Keratinocyte (primary cell): Measurements from ENCODE around the gene FBRS. TPM values are rescaled to one million over a fixed set of nuclear protein-coding genes. Genes with fewer than 3 reads are reported as not detected.

Experiments
- DNase-seq: peaks from one replicate; pipeline ENCODE4 v3.0.0-alpha.2; 2011; ENCODE audit warnings: low read depth, missing footprints, low spot score
- FAIRE-seq: peaks from 2 replicates; lab custom pipeline; 2011; peaks lifted over from hg19 to GRCh38; lab: Jason Lieb, UNC
- H2AFZ ChIP-seq: 2 replicates; pipeline ENCODE4 v1.6.0; 2012; ENCODE audit warnings: low read length, control low read depth, inconsistent platforms; ENCODE audit not compliant: control insufficient read depth
- H3K27ac ChIP-seq: 2 replicates; pipeline ENCODE4 v1.5.1; 2011; ENCODE audit warnings: low read length; ENCODE audit not compliant: control insufficient read depth, insufficient read depth
- H3K27me3 ChIP-seq: 3 replicates; pipeline ENCODE4 v1.6.0; 2011; ENCODE audit warnings: low read length; ENCODE audit not compliant: control insufficient read depth, insufficient read depth; ENCODE audit errors: extremely low read depth
- H3K36me3 ChIP-seq, 2 experiments: 2 replicates in 1 of 2; 3 replicates in 1 of 2; pipeline ENCODE4 v1.5.1; 2011; ENCODE audit warnings: low read length in 2 of 2, mild to moderate bottlenecking in 1 of 2; ENCODE audit not compliant: control insufficient read depth in 2 of 2, insufficient read depth in 2 of 2; ENCODE audit errors: extremely low read depth in 1 of 2
- H3K4me1 ChIP-seq: 3 replicates; pipeline ENCODE4 v1.5.1; 2011; ENCODE audit warnings: low read length; ENCODE audit not compliant: control insufficient read depth, insufficient read depth; ENCODE audit errors: extremely low read depth
- H3K4me2 ChIP-seq: 3 replicates; pipeline ENCODE4 v1.6.0; 2011; ENCODE audit warnings: low read depth, low read length; ENCODE audit not compliant: control insufficient read depth, insufficient read depth; ENCODE audit errors: extremely low read depth
- H3K4me3 ChIP-seq, 3 experiments: fragments of 200-600 bp in 1 of 3; sonication (generic) in 1 of 3; 2 replicates in 2 of 3; 3 replicates in 1 of 3; pipeline ENCODE4 v1.5.1; 2011 to 2016; ENCODE audit warnings: low read length in 3 of 3, mild to moderate bottlenecking in 3 of 3, control low read depth in 2 of 3, inconsistent platforms in 1 of 3, low read depth in 1 of 3, mixed read lengths in 1 of 3, mixed run types in 1 of 3, moderate library complexity in 1 of 3; ENCODE audit not compliant: control insufficient read depth in 2 of 3, insufficient read depth in 2 of 3; ENCODE audit errors: extremely low read depth in 1 of 3
- H3K79me2 ChIP-seq: 2 replicates; pipeline ENCODE4 v1.6.0; 2012; ENCODE audit warnings: low read length; ENCODE audit not compliant: control insufficient read depth, insufficient read depth
- H3K9ac ChIP-seq: 3 replicates; pipeline ENCODE4 v1.6.0; 2011; ENCODE audit warnings: low read length; ENCODE audit not compliant: control insufficient read depth, insufficient read depth; ENCODE audit errors: extremely low read depth
- H3K9me1 ChIP-seq: 3 replicates; pipeline ENCODE4 v1.6.0; 2011; ENCODE audit warnings: low read length; ENCODE audit not compliant: control insufficient read depth, insufficient read depth; ENCODE audit errors: extremely low read depth
- H3K9me3 ChIP-seq: 2 replicates; pipeline ENCODE4 v1.5.1; 2012; ENCODE audit warnings: low read depth, low read length; ENCODE audit not compliant: control insufficient read depth
- H4K20me1 ChIP-seq: 3 replicates; pipeline ENCODE4 v1.6.0; 2011; ENCODE audit warnings: low read length; ENCODE audit not compliant: control insufficient read depth, insufficient read depth; ENCODE audit errors: extremely low read depth
- EZH2 ChIP-seq: IDR thresholded peaks from one replicate; pipeline ENCODE4 v1.6.1; 2012; ENCODE audit warnings: inconsistent platforms, mild to moderate bottlenecking, low read length, moderate library complexity
- dilution Hi-C: fragments of 300-500 bp; cut with MboI; formaldehyde crosslinking; loops from one replicate; pipeline ENCODE4 v1.7.0; 2020; ENCODE audit warnings: low sequenced_read_pairs; ENCODE audit not compliant: extremely low pct_ligation_motif_present
- polyA plus RNA-seq, 5 experiments: library from polyadenylated mRNA; depleted of rRNA in 3 of 5; stranded (reverse) in 3 of 5; stranded (forward) in 1 of 5; unstranded in 1 of 5; fragments of >200 nt; gene quantifications; 1 replicate in 1 of 5; 2 replicates in 3 of 5; 3 replicates in 1 of 5; pipeline versions ENCODE4 v1.2.1 to v1.2.3, GENCODE V29; 2011 to 2012; ENCODE audit warnings: missing spikeins in 2 of 5, low read depth in 1 of 5, low replicate concordance in 1 of 5
- TF ChIP-seq, protein P1 (sequence below), 3 experiments: IDR thresholded peaks in 1 of 3; conservative IDR thresholded peaks in 1 of 3; optimal IDR thresholded peaks in 1 of 3; 2 replicates in 2 of 3; 3 replicates in 1 of 3; pipeline versions ENCODE3 to v1.5.1; 2011; ENCODE audit warnings: low read length in 3 of 3, mild to moderate bottlenecking in 3 of 3, moderate library complexity in 2 of 3, control low read depth in 1 of 3, inconsistent platforms in 1 of 3; ENCODE audit not compliant: insufficient read depth in 2 of 3; ENCODE audit errors: extremely low read depth in 1 of 3

The FBRS gene
- polyA plus RNA-seq, 1 donor (not counting 4 experiments of a cell fraction or from before 2014, with no cell fraction given) = 5.1 TPM

DNA sequence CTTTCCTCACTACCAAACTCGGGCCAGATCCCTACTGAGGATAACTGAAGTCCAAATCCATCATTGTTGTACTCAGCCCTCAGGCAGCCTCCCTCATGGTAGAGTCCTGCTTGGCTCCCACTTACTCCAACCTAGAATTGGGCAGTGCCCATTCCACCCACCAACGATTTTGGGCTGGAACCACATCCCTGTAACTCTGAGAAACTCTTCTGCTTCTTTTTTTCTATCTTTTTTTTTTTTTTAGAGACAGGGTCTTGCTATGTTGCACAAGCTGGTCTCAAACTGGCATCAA is 6.3 kb upstream of the FBRS start:
- TF ChIP-seq EZH2 = no peak
- TF ChIP-seq, protein P1, sequence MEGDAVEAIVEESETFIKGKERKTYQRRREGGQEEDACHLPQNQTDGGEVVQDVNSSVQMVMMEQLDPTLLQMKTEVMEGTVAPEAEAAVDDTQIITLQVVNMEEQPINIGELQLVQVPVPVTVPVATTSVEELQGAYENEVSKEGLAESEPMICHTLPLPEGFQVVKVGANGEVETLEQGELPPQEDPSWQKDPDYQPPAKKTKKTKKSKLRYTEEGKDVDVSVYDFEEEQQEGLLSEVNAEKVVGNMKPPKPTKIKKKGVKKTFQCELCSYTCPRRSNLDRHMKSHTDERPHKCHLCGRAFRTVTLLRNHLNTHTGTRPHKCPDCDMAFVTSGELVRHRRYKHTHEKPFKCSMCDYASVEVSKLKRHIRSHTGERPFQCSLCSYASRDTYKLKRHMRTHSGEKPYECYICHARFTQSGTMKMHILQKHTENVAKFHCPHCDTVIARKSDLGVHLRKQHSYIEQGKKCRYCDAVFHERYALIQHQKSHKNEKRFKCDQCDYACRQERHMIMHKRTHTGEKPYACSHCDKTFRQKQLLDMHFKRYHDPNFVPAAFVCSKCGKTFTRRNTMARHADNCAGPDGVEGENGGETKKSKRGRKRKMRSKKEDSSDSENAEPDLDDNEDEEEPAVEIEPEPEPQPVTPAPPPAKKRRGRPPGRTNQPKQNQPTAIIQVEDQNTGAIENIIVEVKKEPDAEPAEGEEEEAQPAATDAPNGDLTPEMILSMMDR (optimal IDR thresholded peaks at IDR 0.05 in 1 of 3, IDR thresholded peaks at IDR 0.05 in 1 of 3, conservative IDR thresholded peaks at IDR 0.05 in 1 of 3; ENCODE audit: extremely low read depth in 1 of 3, insufficient read depth in 2 of 3, low read length in 3 of 3) = no peak
- H3K79me2 ChIP-seq = peaks cover 14% of the 10 kb centered on the region
- dilution Hi-C loops = no loop called here
- H3K27ac ChIP-seq = peak overlapping the region; percentile 36
- H3K27me3 ChIP-seq = no peaks in the 10 kb centered on the region
- FAIRE-seq = no peak
- H3K9me1 ChIP-seq = no peaks in the 10 kb centered on the region
- peaks cover 30% of the 10 kb centered on the region in 2 experiments for H3K36me3 ChIP-seq
- no peak overlapping the region for H2AFZ ChIP-seq
- no peaks in the 10 kb centered on the region for H4K20me1 ChIP-seq
- peak overlapping the region; percentile 90 for H3K4me2 ChIP-seq
- H3K4me3 ChIP-seq = peak overlapping the region; percentile 74 to 99 (median 74)
- H3K4me1 ChIP-seq = peaks cover 20% of the 10 kb centered on the region
- H3K9me3 ChIP-seq = no peaks in the 10 kb centered on the region
- peak overlapping the region; percentile 93 for H3K9ac ChIP-seq
- DNase-seq = no peak

DNA sequence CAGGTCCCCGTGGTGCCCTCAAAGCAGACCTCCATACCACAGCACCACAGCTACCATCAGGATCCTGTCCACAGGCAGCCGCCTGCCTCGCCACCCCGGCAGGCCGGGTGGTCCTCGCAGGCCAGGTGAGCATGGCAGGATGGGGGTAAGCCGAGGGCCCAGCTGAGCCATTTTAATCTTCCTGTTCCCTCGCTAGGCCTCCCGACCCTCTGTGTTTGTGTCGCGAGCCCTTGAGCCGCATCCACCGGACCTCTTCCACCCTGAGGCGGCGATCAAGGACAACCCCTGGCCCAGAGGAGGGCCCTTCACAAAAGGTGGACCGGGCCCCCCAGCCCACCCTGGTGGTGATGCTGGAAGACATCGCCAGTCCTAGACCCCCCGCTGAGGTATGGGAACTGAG is 5.5 kb upstream of the FBRS start:
- peaks cover 30% of the 10 kb centered on the region in 2 experiments for H3K36me3 ChIP-seq
- H3K4me2 ChIP-seq = no peak overlapping the region
- H4K20me1 ChIP-seq = no peaks in the 10 kb centered on the region
- no peak overlapping the region for H3K27ac ChIP-seq
- no peak overlapping the region for H2AFZ ChIP-seq
- no peaks in the 10 kb centered on the region for H3K27me3 ChIP-seq
- H3K4me3 ChIP-seq = no peak overlapping the region
- dilution Hi-C loops = no loop called here
- no peaks in the 10 kb centered on the region for H3K9me1 ChIP-seq
- peaks cover 27% of the 10 kb centered on the region for H3K4me1 ChIP-seq
- no peaks in the 10 kb centered on the region for H3K9me3 ChIP-seq
- DNase-seq (no peak), FAIRE-seq (no peak)
- H3K79me2 ChIP-seq = peaks cover 14% of the 10 kb centered on the region
- TF ChIP-seq, protein P1 (optimal IDR thresholded peaks at IDR 0.05 in 1 of 3, IDR thresholded peaks at IDR 0.05 in 1 of 3, conservative IDR thresholded peaks at IDR 0.05 in 1 of 3; ENCODE audit: extremely low read depth in 1 of 3, insufficient read depth in 2 of 3, low read length in 3 of 3) = no peak
- no peak for TF ChIP-seq EZH2
- H3K9ac ChIP-seq = no peak overlapping the region
